ENCODE results near the gene RAD51B.

DNA sequence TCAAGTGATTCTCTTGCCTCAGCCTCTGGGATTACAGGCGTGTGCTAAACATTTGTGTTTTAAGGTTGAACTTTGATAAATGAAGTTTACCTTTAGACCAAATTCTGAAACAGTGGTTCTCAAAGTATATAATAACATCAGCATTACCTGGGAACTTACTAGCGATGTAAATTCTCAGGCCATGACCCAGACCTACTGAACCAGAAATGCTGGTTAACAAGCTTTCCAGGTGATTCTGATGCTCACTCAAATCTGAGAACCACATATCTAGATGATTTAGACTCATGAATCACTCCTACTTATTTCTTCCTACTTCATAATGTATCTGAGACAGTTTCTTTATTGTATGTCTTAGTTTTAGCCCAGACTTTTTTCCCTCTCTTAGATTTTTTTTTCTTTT is 43.6 kb downstream of the RAD51B start:
- TF ChIP-seq ZNF274 (IDR thresholded peaks at IDR 0.05; ENCODE audit: low read depth, low read length): no peak
- no peak for TF ChIP-seq YY1 (IDR thresholded peaks at IDR 0.05; ENCODE audit: insufficient read depth, insufficient read length)
- no peak for TF ChIP-seq SUZ12 (IDR thresholded peaks at IDR 0.05; ENCODE audit: extremely low read depth, insufficient read depth, insufficient read length)
